Measurements from ENCODE around the gene SLC25A1.
"Not testable (repeated sequence)": the region's sequence is repeated elsewhere in the genome, so short reads cannot be mapped to it uniquely, and the experiment has no call there.

Gene SLC25A1

GRCh38 chr22:19168088-19168890, 10.2 kb downstream of the SLC25A1 start:
- no peak for DNase-seq (ENCODE audit: low read depth in 4 of 4, low spot score in 1 of 4)

GRCh38 chr22:19167106-19167869, 11.2 kb downstream of the SLC25A1 start:
- no peak for DNase-seq (ENCODE audit: low read depth in 4 of 4, low spot score in 1 of 4)

GRCh38 chr22:19166421-19166820, 12.1 kb downstream of the SLC25A1 start:
- no peak for DNase-seq (ENCODE audit: low read depth in 4 of 4, low spot score in 1 of 4)

GRCh38 chr22:19164425-19164824, 14.1 kb downstream of the SLC25A1 start:
- no peak for DNase-seq (ENCODE audit: low read depth in 4 of 4, low spot score in 1 of 4)

GRCh38 chr22:19158649-19159048, 19.9 kb downstream of the SLC25A1 start:
- DNase-seq (ENCODE audit: low read depth in 4 of 4, low spot score in 1 of 4), result not testable (repeated sequence)

- not testable (repeated sequence) for DNase-seq (ENCODE audit: low read depth in 4 of 4, low spot score in 1 of 4)
Observed at GRCh38 chr22:19156109-19156508, 22.4 kb downstream of the SLC25A1 start.

GRCh38 chr22:19152942-19153883, 25.3 kb downstream of the SLC25A1 start:
- DNase-seq (ENCODE audit: low read depth in 4 of 4, low spot score in 1 of 4), result no peak

- DNase-seq (ENCODE audit: low read depth in 4 of 4, low spot score in 1 of 4), result no peak
Observed at GRCh38 chr22:19151329-19152191, 27.0 kb downstream of the SLC25A1 start.

GRCh38 chr22:19150482-19151328, 27.8 kb downstream of the SLC25A1 start:
- no peak for DNase-seq (ENCODE audit: low read depth in 4 of 4, low spot score in 1 of 4)

- no peak for DNase-seq (ENCODE audit: low read depth in 4 of 4, low spot score in 1 of 4)
Observed at GRCh38 chr22:19149991-19150390, 28.5 kb downstream of the SLC25A1 start, which contains the start of gene GSC2. GSC2 (minus strand) TSS chr22:19150292; CDS start chr22:19150283, 9 bp downstream.

- no peak for DNase-seq (ENCODE audit: low read depth in 4 of 4, low spot score in 1 of 4)
Observed at GRCh38 chr22:19149047-19149883, 29.3 kb downstream of the SLC25A1 start.

GRCh38 chr22:19148417-19149046, 30.0 kb downstream of the SLC25A1 start:
- DNase-seq (ENCODE audit: low read depth in 4 of 4, low spot score in 1 of 4), result no peak

- no peak for DNase-seq (ENCODE audit: low read depth in 4 of 4, low spot score in 1 of 4)
Observed at GRCh38 chr22:19147195-19147780, 31.2 kb downstream of the SLC25A1 start.

GRCh38 chr22:19146215-19146968, 32.1 kb downstream of the SLC25A1 start:
- no peak for DNase-seq (ENCODE audit: low read depth in 4 of 4, low spot score in 1 of 4)

- DNase-seq (ENCODE audit: low read depth in 4 of 4, low spot score in 1 of 4), result no peak
Observed at GRCh38 chr22:19143967-19144400, 34.6 kb downstream of the SLC25A1 start.

GRCh38 chr22:19143212-19143611, 35.3 kb downstream of the SLC25A1 start:
- DNase-seq (ENCODE audit: low read depth in 4 of 4, low spot score in 1 of 4), result no peak

- no peak for DNase-seq (ENCODE audit: low read depth in 4 of 4, low spot score in 1 of 4)
Observed at GRCh38 chr22:19142394-19142793, 36.1 kb downstream of the SLC25A1 start.

Data from stimulated activated CD4-positive, alpha-beta T cell treated with anti-CD3 and anti-CD28 coated beads, Interleukin-1b, Interleukin-23, amount 100 ng/mL, for 24 hours (primary cell).